Measurements from ENCODE around the gene CFAP61.

DNA sequence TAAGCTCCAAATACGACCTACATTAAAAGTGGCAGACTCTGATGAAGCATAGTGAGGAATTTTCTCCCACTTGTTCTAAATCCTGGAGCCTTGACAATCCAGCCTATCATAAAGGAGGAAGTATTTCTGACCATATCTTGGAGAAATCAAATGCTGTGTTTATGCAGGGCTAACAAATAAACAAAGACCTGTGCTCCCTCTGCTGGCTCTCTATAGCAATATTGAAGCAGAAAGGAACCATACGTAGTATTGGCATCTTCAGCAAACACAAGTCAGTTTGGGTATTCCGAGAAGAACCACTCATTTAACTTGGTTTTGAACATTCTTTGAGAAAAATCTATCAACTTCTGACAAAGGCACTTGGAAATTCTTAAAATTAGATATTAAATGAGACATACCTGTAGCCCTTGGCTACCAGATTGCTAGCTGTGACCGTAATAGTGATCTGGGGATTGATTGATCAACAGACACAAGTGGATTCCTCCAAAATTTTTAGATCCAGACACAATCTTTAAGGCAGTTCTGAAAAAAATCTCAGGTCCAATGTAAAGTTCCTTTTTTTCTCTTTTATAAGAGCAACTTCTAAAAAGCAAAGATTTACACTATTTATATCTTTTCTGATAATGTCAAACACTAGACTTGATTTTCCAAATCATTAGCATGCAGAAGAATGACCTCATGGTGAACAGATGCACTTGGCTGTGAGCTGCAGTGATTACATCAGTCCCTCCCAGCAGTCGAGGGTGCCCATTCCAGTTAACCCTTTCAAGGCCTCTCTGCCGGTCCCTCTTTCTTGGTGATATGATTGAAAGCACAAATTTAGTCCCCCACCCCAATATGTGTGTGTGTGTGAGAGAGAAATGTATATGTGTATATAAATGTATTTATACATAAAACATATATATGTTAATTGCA lies 355.8 kb downstream of the CFAP61 start:
- TF ChIP-seq EZH2 (IDR thresholded peaks at IDR 0.05; ENCODE audit: borderline replicate concordance) (no peak), EZH2phosphoT487 (IDR thresholded peaks at IDR 0.05; ENCODE audit: low read depth, severe bottlenecking, unreplicated experiment) (no peak)
